Measurements from ENCODE around the gene NME1. TPM values are rescaled to one million over a fixed set of nuclear protein-coding genes. Genes with fewer than 3 reads are reported as not detected.
A peak's percentile ranks its signal among the peaks of the same experiment; 100 is the strongest.

NME1 gene
- total and polyA plus RNA-seq, 9 of the 15 experiments (the other 6 are each of a cell fraction or from before 2014, with no cell fraction given), result 449 to 1,588 (median 604) TPM

DNA sequence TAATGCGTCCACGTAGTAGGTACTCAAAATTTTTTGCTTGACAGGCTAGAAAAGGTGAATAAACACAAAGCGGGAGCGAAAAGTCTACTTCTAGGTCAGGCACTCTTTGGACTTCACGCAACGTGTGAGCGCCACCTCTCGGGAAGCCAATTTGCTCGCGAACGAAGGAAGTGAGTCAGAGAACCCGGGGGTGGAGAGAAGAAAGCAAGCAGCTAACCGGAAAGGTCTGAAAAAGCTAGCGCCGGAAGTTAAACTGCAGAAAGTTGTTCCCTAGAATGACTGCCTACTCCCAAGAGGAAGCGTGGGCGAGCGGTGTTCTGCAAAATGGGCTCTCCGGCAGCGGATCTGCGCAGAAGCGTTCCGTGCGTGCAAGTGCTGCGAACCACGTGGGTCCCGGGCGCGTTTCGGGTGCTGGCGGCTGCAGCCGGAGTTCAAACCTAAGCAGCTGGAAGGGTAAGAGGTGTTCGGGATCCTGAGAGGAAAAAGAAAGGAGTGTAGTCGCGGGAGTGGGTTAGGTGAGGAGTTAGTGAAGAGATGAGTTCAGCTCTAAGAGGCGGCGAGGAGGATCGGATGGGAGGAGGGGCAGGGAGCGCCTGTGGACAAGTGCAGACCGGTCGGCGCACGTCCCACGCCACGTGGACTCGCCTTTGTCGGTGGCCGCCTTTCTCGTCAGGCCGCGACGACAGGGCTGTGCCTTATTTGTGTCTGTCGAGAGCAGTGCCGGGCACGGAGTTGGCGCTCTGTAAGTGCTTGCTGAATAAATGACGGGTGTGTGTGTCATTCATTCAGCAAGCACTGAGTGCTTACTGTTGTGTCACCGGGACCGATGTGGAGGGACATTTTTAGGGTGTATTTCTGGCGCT, at the start of gene NME1 (continued):
- TF ChIP-seq, protein P1, sequence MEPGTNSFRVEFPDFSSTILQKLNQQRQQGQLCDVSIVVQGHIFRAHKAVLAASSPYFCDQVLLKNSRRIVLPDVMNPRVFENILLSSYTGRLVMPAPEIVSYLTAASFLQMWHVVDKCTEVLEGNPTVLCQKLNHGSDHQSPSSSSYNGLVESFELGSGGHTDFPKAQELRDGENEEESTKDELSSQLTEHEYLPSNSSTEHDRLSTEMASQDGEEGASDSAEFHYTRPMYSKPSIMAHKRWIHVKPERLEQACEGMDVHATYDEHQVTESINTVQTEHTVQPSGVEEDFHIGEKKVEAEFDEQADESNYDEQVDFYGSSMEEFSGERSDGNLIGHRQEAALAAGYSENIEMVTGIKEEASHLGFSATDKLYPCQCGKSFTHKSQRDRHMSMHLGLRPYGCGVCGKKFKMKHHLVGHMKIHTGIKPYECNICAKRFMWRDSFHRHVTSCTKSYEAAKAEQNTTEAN (CRISPR knock-in tag; IDR thresholded peaks at IDR 0.05), result peak; percentile 92
- no peak for TF ChIP-seq HNRNPUL1 (IDR thresholded peaks at IDR 0.05; ENCODE audit: low read length)
- TF ChIP-seq NR2C2 (CRISPR knock-in tag; IDR thresholded peaks at IDR 0.05), result peak; percentile 93
- TF ChIP-seq NR2C2 (tag; IDR thresholded peaks at IDR 0.05), result peak; percentile 97
- TF ChIP-seq, protein P2, sequence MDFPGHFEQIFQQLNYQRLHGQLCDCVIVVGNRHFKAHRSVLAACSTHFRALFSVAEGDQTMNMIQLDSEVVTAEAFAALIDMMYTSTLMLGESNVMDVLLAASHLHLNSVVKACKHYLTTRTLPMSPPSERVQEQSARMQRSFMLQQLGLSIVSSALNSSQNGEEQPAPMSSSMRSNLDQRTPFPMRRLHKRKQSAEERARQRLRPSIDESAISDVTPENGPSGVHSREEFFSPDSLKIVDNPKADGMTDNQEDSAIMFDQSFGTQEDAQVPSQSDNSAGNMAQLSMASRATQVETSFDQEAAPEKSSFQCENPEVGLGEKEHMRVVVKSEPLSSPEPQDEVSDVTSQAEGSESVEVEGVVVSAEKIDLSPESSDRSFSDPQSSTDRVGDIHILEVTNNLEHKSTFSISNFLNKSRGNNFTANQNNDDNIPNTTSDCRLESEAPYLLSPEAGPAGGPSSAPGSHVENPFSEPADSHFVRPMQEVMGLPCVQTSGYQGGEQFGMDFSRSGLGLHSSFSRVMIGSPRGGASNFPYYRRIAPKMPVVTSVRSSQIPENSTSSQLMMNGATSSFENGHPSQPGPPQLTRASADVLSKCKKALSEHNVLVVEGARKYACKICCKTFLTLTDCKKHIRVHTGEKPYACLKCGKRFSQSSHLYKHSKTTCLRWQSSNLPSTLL (IDR thresholded peaks at IDR 0.05), result no peak
- TF ChIP-seq TCF3 (CRISPR knock-in tag; IDR thresholded peaks at IDR 0.05), result peak; percentile 48; the same call in 1 of the 2 replicates
- no peak for TF ChIP-seq ZNF717 (CRISPR knock-in tag; IDR thresholded peaks at IDR 0.05)
- peak; percentile 93 for TF ChIP-seq ZNF24 (IDR thresholded peaks at IDR 0.05)
- peak; percentile 100 for TF ChIP-seq HDAC2 (IDR thresholded peaks at IDR 0.05)
- TF ChIP-seq RBM15 (IDR thresholded peaks at IDR 0.05; ENCODE audit: insufficient read depth, low read length), result no peak
- TF ChIP-seq MTF1 (CRISPR knock-in tag; IDR thresholded peaks at IDR 0.05; ENCODE audit: borderline replicate concordance), result no peak
- TF ChIP-seq, protein P3, sequence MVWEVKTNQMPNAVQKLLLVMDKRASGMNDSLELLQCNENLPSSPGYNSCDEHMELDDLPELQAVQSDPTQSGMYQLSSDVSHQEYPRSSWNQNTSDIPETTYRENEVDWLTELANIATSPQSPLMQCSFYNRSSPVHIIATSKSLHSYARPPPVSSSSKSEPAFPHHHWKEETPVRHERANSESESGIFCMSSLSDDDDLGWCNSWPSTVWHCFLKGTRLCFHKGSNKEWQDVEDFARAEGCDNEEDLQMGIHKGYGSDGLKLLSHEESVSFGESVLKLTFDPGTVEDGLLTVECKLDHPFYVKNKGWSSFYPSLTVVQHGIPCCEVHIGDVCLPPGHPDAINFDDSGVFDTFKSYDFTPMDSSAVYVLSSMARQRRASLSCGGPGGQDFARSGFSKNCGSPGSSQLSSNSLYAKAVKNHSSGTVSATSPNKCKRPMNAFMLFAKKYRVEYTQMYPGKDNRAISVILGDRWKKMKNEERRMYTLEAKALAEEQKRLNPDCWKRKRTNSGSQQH (CRISPR knock-in tag; IDR thresholded peaks at IDR 0.05), result peak; percentile 97
- TF ChIP-seq ZNF408 (CRISPR knock-in tag; IDR thresholded peaks at IDR 0.05; ENCODE audit: low read depth), result no peak
- no peak for TF ChIP-seq NCOA2 (IDR thresholded peaks at IDR 0.05; ENCODE audit: partially characterized antibody in 2 of 2)
- TF ChIP-seq NCOA4 (IDR thresholded peaks at IDR 0.05; ENCODE audit: partially characterized antibody), result no peak
- TF ChIP-seq, protein P4, sequence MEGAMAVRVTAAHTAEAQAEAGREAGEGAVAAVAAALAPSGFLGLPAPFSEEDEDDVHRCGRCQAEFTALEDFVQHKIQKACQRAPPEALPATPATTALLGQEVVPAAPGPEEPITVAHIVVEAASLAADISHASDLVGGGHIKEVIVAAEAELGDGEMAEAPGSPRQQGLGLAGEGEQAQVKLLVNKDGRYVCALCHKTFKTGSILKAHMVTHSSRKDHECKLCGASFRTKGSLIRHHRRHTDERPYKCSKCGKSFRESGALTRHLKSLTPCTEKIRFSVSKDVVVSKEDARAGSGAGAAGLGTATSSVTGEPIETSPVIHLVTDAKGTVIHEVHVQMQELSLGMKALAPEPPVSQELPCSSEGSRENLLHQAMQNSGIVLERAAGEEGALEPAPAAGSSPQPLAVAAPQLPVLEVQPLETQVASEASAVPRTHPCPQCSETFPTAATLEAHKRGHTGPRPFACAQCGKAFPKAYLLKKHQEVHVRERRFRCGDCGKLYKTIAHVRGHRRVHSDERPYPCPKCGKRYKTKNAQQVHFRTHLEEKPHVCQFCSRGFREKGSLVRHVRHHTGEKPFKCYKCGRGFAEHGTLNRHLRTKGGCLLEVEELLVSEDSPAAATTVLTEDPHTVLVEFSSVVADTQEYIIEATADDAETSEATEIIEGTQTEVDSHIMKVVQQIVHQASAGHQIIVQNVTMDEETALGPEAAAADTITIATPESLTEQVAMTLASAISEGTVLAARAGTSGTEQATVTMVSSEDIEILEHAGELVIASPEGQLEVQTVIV (CRISPR knock-in tag; IDR thresholded peaks at IDR 0.05; ENCODE audit: borderline replicate concordance), result no peak
- peak; percentile 71 for TF ChIP-seq MIER1 (IDR thresholded peaks at IDR 0.05; ENCODE audit: low read depth)
- TF ChIP-seq GTF2E2 (tag; IDR thresholded peaks at IDR 0.05), result peak; percentile 87
- peak in 1 of 2 experiments; percentile 58; a peak in 1 of 4 replicates for TF ChIP-seq ETV6 (IDR thresholded peaks at IDR 0.05; ENCODE audit: borderline replicate concordance in 1 of 2, low read depth in 2 of 2, low read length in 1 of 2)
- 0 out of 2 replicates have a peak, but pooled peaks have one; percentile 80 for TF ChIP-seq ETV6 (CRISPR knock-in tag; IDR thresholded peaks at IDR 0.05; ENCODE audit: borderline replicate concordance)
- no peak for TF ChIP-seq ZNF561 (CRISPR knock-in tag; conservative IDR thresholded peaks at IDR 0.05)
- TF ChIP-seq EHMT2 (IDR thresholded peaks at IDR 0.05), result peak; percentile 32; the same call in 1 of the 2 replicates

Measured in K562 (cell line).